Measurements from ENCODE around the gene GREB1.

GREB1 gene

DNA sequence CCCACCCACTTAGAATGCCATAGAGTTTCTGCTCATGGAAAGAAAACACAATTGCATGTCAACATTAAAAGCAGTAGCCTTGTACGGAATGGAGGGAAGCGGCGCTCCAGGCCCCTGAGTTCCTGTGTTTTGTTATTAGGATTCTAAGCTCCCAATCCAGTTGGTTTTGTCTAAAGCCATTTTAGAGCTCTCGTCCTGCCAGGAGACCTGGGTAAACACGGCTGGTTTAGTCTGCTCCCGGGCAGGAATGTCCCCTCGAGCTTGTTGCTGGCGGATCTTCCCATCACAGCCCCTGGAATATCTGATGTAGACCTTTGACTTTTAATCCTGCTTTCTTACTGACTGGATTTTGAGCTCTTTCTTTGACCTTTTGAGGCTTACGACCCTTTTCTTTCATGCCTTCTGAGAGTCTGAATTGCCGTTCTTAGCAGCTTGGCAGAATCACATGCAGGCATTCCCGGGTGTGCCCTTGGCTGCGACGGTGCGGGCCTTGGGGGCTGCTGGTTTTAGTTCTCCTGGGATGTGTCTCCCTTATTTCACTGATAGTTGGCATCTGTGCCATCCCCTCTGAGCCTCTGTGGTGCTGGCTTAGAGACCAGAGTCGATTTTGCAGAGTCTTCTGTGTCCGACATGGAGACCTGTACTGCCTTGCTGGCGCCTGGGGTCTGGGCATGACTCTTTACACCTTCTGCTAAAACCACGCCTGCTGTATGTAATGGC is 25.4 kb downstream of the GREB1 start:
- Histone ChIP-seq H3K27me3 (ENCODE audit: insufficient read depth, low read length) (no peaks in the 10 kb centered on the region), H3K4me1 (ENCODE audit: insufficient read depth, low read length, severe bottlenecking) (no peaks in the 10 kb centered on the region), H3K79me2 (ENCODE audit: insufficient read depth, low read length) (no peaks in the 10 kb centered on the region), H4K20me1 (ENCODE audit: insufficient read depth, low read length) (no peaks in the 10 kb centered on the region), H3K4me2 (ENCODE audit: low read length) (no peak overlapping the region), H3K9ac (ENCODE audit: low read length) (no peak overlapping the region), H3K4me3 (ENCODE audit: low read depth, low read length, poor library complexity, severe bottlenecking) (no peak overlapping the region), H3K9me2 (ENCODE audit: low read depth, low read length) (no peaks in the 10 kb centered on the region), H2AFZ (ENCODE audit: low read length) (no peak overlapping the region), H3K27ac (ENCODE audit: low read depth, low read length, poor library complexity, severe bottlenecking) (no peak overlapping the region), H3K36me3 (ENCODE audit: insufficient read depth, low read length) (no peaks in the 10 kb centered on the region), H3F3A (ENCODE audit: insufficient read depth, low read length) (no peaks in the 10 kb centered on the region), H3K9me3 (ENCODE audit: low read length) (no peaks in the 10 kb centered on the region)
- TF ChIP-seq, protein P1, sequence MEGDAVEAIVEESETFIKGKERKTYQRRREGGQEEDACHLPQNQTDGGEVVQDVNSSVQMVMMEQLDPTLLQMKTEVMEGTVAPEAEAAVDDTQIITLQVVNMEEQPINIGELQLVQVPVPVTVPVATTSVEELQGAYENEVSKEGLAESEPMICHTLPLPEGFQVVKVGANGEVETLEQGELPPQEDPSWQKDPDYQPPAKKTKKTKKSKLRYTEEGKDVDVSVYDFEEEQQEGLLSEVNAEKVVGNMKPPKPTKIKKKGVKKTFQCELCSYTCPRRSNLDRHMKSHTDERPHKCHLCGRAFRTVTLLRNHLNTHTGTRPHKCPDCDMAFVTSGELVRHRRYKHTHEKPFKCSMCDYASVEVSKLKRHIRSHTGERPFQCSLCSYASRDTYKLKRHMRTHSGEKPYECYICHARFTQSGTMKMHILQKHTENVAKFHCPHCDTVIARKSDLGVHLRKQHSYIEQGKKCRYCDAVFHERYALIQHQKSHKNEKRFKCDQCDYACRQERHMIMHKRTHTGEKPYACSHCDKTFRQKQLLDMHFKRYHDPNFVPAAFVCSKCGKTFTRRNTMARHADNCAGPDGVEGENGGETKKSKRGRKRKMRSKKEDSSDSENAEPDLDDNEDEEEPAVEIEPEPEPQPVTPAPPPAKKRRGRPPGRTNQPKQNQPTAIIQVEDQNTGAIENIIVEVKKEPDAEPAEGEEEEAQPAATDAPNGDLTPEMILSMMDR (IDR thresholded peaks at IDR 0.05; ENCODE audit: low read length): no peak
- TF ChIP-seq EZH2 (IDR thresholded peaks at IDR 0.05; ENCODE audit: borderline replicate concordance, low read length): no peak

DNA sequence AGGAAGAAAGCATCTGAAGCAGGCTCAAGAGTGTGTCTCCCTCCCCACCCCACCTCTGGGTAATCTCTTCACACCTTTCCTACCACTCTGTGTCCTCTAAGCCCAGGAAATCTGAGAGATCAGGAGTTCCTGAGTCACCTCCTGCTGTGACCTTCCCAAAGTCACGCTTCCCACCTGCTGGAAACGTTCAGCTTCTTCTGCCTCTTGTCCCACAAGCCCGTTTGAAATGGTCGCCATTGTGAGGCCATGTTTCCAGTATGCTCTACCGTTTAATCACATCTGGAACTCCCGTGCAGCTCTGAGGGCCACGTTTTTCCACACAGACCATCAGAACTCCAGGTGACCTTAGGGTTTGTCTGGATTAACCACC is 25.9 kb downstream of the GREB1 start:
- H3K27me3 ChIP-seq (ENCODE audit: insufficient read depth, low read length): no peaks in the 10 kb centered on the region

DNA sequence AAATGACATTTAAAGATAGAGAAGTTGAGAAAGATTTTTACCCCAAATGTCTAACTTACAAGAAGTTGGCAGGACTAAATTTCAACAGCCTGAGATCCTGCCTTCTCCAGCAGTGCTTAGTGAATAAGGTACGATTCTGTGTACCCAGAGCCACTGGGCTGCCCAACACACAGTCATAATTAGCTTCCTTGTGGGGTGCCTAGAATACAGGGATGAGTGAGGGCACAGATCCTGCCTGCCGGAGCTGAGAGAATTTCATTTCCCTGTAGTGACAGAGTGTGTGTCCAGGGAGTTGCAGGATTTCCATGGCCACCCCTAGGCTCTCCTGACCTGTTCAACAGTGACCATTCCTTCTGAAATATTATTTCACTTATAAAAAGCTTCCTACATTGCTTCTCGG is 27.0 kb downstream of the GREB1 start:
- Histone ChIP-seq H3K27ac (ENCODE audit: low read depth, low read length, poor library complexity, severe bottlenecking) (no peak overlapping the region), H3K9me2 (ENCODE audit: low read depth, low read length) (no peaks in the 10 kb centered on the region), H3K4me2 (ENCODE audit: low read length) (no peak overlapping the region), H3K36me3 (ENCODE audit: insufficient read depth, low read length) (no peaks in the 10 kb centered on the region), H3K4me3 (ENCODE audit: low read depth, low read length, poor library complexity, severe bottlenecking) (no peak overlapping the region), H3K27me3 (ENCODE audit: insufficient read depth, low read length) (no peaks in the 10 kb centered on the region), H3K9me3 (ENCODE audit: low read length) (no peaks in the 10 kb centered on the region), H2AFZ (ENCODE audit: low read length) (no peak overlapping the region), H3F3A (ENCODE audit: insufficient read depth, low read length) (no peaks in the 10 kb centered on the region), H3K79me2 (ENCODE audit: insufficient read depth, low read length) (no peaks in the 10 kb centered on the region), H4K20me1 (ENCODE audit: insufficient read depth, low read length) (no peaks in the 10 kb centered on the region), H3K4me1 (ENCODE audit: insufficient read depth, low read length, severe bottlenecking) (no peaks in the 10 kb centered on the region), H3K9ac (ENCODE audit: low read length) (no peak overlapping the region)
- no peak for TF ChIP-seq EZH2 (IDR thresholded peaks at IDR 0.05; ENCODE audit: borderline replicate concordance, low read length)
- TF ChIP-seq, protein P1 (IDR thresholded peaks at IDR 0.05; ENCODE audit: low read length): no peak

More for the DNA sequence above, 25.9 kb downstream of the GREB1 start:
- H3K36me3 ChIP-seq (ENCODE audit: insufficient read depth, low read length): no peaks in the 10 kb centered on the region
- no peak overlapping the region for H3K4me3 ChIP-seq (ENCODE audit: low read depth, low read length, poor library complexity, severe bottlenecking)
- H3K9me2 ChIP-seq (ENCODE audit: low read depth, low read length): no peaks in the 10 kb centered on the region
- TF ChIP-seq EZH2 (IDR thresholded peaks at IDR 0.05; ENCODE audit: borderline replicate concordance, low read length): no peak
- H3K79me2 ChIP-seq (ENCODE audit: insufficient read depth, low read length): no peaks in the 10 kb centered on the region
- no peak overlapping the region for H3K9ac ChIP-seq (ENCODE audit: low read length)
- H3K4me2 ChIP-seq (ENCODE audit: low read length): no peak overlapping the region
- no peaks in the 10 kb centered on the region for H3F3A ChIP-seq (ENCODE audit: insufficient read depth, low read length)
- H3K4me1 ChIP-seq (ENCODE audit: insufficient read depth, low read length, severe bottlenecking): no peaks in the 10 kb centered on the region
- no peaks in the 10 kb centered on the region for H3K9me3 ChIP-seq (ENCODE audit: low read length)
- H2AFZ ChIP-seq (ENCODE audit: low read length): no peak overlapping the region
- H4K20me1 ChIP-seq (ENCODE audit: insufficient read depth, low read length): no peaks in the 10 kb centered on the region
- no peak overlapping the region for H3K27ac ChIP-seq (ENCODE audit: low read depth, low read length, poor library complexity, severe bottlenecking)

DNA sequence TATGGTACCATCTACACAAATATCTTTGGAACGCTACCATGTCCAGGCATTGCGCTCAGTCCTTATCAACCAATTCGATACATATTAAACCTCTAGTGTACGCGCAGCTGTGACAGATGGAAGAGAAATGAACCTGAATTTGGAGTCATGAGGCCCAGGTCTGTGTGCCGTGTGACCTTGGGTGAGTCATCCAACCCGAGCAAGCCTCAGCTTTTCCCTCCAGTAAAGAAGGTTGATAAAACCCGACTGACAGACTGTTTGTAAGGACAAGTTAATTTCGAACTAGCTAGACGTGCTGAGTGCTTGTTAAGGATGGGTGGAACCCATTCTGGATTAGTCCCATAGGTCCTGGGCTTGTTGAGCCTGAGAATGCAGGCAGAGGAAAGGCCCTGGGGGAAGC is 28.2 kb downstream of the GREB1 start:
- no peaks in the 10 kb centered on the region for H4K20me1 ChIP-seq (ENCODE audit: insufficient read depth, low read length)
- no peak overlapping the region for H2AFZ ChIP-seq (ENCODE audit: low read length)
- H3K79me2 ChIP-seq (ENCODE audit: insufficient read depth, low read length): no peaks in the 10 kb centered on the region
- H3K27ac ChIP-seq (ENCODE audit: low read depth, low read length, poor library complexity, severe bottlenecking): no peak overlapping the region
- no peak overlapping the region for H3K4me2 ChIP-seq (ENCODE audit: low read length)
- no peak for TF ChIP-seq EZH2 (IDR thresholded peaks at IDR 0.05; ENCODE audit: borderline replicate concordance, low read length)
- TF ChIP-seq, protein P1 (IDR thresholded peaks at IDR 0.05; ENCODE audit: low read length): no peak
- no peaks in the 10 kb centered on the region for H3K27me3 ChIP-seq (ENCODE audit: insufficient read depth, low read length)
- H3K9me2 ChIP-seq (ENCODE audit: low read depth, low read length): no peaks in the 10 kb centered on the region
- no peaks in the 10 kb centered on the region for H3K9me3 ChIP-seq (ENCODE audit: low read length)
- H3K4me3 ChIP-seq (ENCODE audit: low read depth, low read length, poor library complexity, severe bottlenecking): no peak overlapping the region
- no peaks in the 10 kb centered on the region for H3K36me3 ChIP-seq (ENCODE audit: insufficient read depth, low read length)
- no peaks in the 10 kb centered on the region for H3K4me1 ChIP-seq (ENCODE audit: insufficient read depth, low read length, severe bottlenecking)
- no peak overlapping the region for H3K9ac ChIP-seq (ENCODE audit: low read length)
- H3F3A ChIP-seq (ENCODE audit: insufficient read depth, low read length): no peaks in the 10 kb centered on the region
